WTC11 (cell line): ENCODE data around the gene ABHD1. TPM values are rescaled to one million over a fixed set of nuclear protein-coding genes. Genes with fewer than 3 reads are reported as not detected.
A peak's percentile ranks its signal among the peaks of the same experiment; 100 is the strongest.

Source experiments
- ATAC-seq: fragments of 200-7000 bp; cut with Tn5 transposase; 2 replicates; pipeline ENCODE4 v1.10.0; 2021; ENCODE audit warnings: mild to moderate bottlenecking, moderate library complexity
- CTCF ChIA-PET: fragments of 300-600 bp; sonication (Branson Sonifier 250); formaldehyde crosslinking; loops from one replicate; lab custom pipeline; 2021; ENCODE audit warnings: antibody characterized with exemption; lab: Charles Lee
- POLR2A ChIA-PET: fragments of 350-600 bp; sonication (Branson Sonifier 250); formaldehyde crosslinking; loops from one replicate; lab custom pipeline; 2021; ENCODE audit warnings: antibody characterized with exemption; lab: Charles Lee
- DNase-seq: peaks from one replicate; pipeline ENCODE4 v3.0.0; 2021; ENCODE audit warnings: low spot score
- H3K27ac Mint-ChIP-seq: 2 replicates; pipeline ENCODE4 v1.8.0; 2021; ENCODE audit warnings: mixed read lengths
- H3K27me3 Mint-ChIP-seq: 2 replicates; pipeline ENCODE4 v1.8.0; 2021; ENCODE audit warnings: low read depth, mild to moderate bottlenecking, moderate library complexity, mixed read lengths
- H3K36me3 Mint-ChIP-seq: 2 replicates; pipeline ENCODE4 v1.8.0; 2021; ENCODE audit warnings: mixed read lengths
- H3K4me1 Mint-ChIP-seq: 2 replicates; pipeline ENCODE4 v1.8.0; 2022; ENCODE audit warnings: mixed read lengths
- H3K4me3 Mint-ChIP-seq: 2 replicates; pipeline ENCODE4 v1.8.0; 2021; ENCODE audit warnings: mild to moderate bottlenecking, moderate library complexity, mixed read lengths
- H3K9me3 Mint-ChIP-seq: 2 replicates; pipeline ENCODE4 v1.8.0; 2021; ENCODE audit warnings: mixed read lengths
- ARID4B ChIP-seq: sonication (generic); formaldehyde crosslinking; IDR thresholded peaks from 2 replicates; pipeline ENCODE4 v1.8.0; 2023; ENCODE audit warnings: missing genetic modification reagents, mild to moderate bottlenecking, borderline replicate concordance
- E2F4 ChIP-seq: sonication (generic); formaldehyde crosslinking; IDR thresholded peaks from 2 replicates; pipeline ENCODE4 v1.8.1; 2022; ENCODE audit warnings: low read depth, mild to moderate bottlenecking, moderate library complexity, missing genetic modification reagents, borderline replicate concordance
- MXD4 ChIP-seq: fragments of 250-450 bp; sonication (Bioruptor Pico); IDR thresholded peaks from 2 replicates; pipeline ENCODE4 v1.8.0; 2021; ENCODE audit warnings: mild to moderate bottlenecking, moderate library complexity, borderline replicate concordance
- NFATC4 ChIP-seq: fragments of 250-450 bp; sonication (Bioruptor Pico); IDR thresholded peaks from 2 replicates; pipeline ENCODE4 v1.9.0; 2021; ENCODE audit warnings: mild to moderate bottlenecking
- OVOL2 ChIP-seq: fragments of 250-450 bp; sonication (Bioruptor Pico); IDR thresholded peaks from 2 replicates; pipeline ENCODE4 v1.9.0; 2021; ENCODE audit warnings: mild to moderate bottlenecking, borderline replicate concordance
- SMAD3 ChIP-seq: sonication (generic); formaldehyde crosslinking; IDR thresholded peaks from 2 replicates; pipeline ENCODE4 v1.8.0; 2022; ENCODE audit warnings: missing genetic modification reagents, mild to moderate bottlenecking, borderline replicate concordance
- SMAD4 ChIP-seq: sonication (generic); formaldehyde crosslinking; IDR thresholded peaks from 2 replicates; pipeline ENCODE4 v1.8.0; 2022; ENCODE audit warnings: mild to moderate bottlenecking, missing genetic modification reagents
- ZMAT4 ChIP-seq: fragments of 250-450 bp; sonication (Bioruptor Pico); IDR thresholded peaks from 2 replicates; pipeline ENCODE4 v1.9.0; 2021; ENCODE audit warnings: mild to moderate bottlenecking
- ZNF138 ChIP-seq: sonication (generic); formaldehyde crosslinking; conservative IDR thresholded peaks from 2 replicates; pipeline ENCODE4 v1.8.1; 2022; ENCODE audit warnings: mild to moderate bottlenecking, moderate library complexity, missing genetic modification reagents
- ZSCAN18 ChIP-seq: fragments of 250-450 bp; sonication (Bioruptor Pico); IDR thresholded peaks from 2 replicates; pipeline ENCODE4 v2.1.2; 2022; ENCODE audit warnings: mild to moderate bottlenecking, moderate library complexity
- total RNA-seq: library from RNA; stranded (reverse); gene quantifications from 3 replicates; pipeline ENCODE4 v1.2.3, GENCODE V29; 2021

Gene ABHD1
- total RNA-seq, 1 experiment from 2014 or later: 0.31 TPM

GRCh38 chr2:27162151-27163121 lies 38.8 kb downstream of the ABHD1 start:
- Mint-ChIP-seq H3K4me3 (no peak overlapping the region), H3K36me3 (peaks cover 9% of the 10 kb centered on the region; the same call in 1 of the 2 replicates), H3K27ac (no peak overlapping the region), H3K4me1 (peaks cover 24% of the 10 kb centered on the region), H3K27me3 (no peaks in the 10 kb centered on the region), H3K9me3 (peaks cover 11% of the 10 kb centered on the region)
- DNase-seq: no peak
- ChIA-PET POLR2A (no interaction called here), CTCF (interaction anchor here (0.7 to 1.2 kb wide), 2 partner anchors 11 to 12 kb away, joined by 3 read pairs; no protein-coding TSS in a partner anchor)
- TF ChIP-seq E2F4 (CRISPR knock-in tag) (no peak), ZSCAN18 (no peak), SMAD3 (CRISPR knock-in tag) (no peak), MXD4 (CRISPR knock-in tag) (no peak), ZMAT4 (CRISPR knock-in tag) (no peak)
- TF ChIP-seq, all 79 proteins: peak for 0
- ATAC-seq: no peak

- Mint-ChIP-seq H3K4me3 (no peak overlapping the region), H3K27ac (no peak overlapping the region), H3K27me3 (no peaks in the 10 kb centered on the region), H3K4me1 (peaks cover 21% of the 10 kb centered on the region), H3K9me3 (peaks cover 11% of the 10 kb centered on the region), H3K36me3 (peaks cover 9% of the 10 kb centered on the region; the same call in 1 of the 2 replicates)
- DNase-seq: no peak
- TF ChIP-seq SMAD4 (no peak), ARID4B (CRISPR knock-in tag) (no peak), OVOL2 (no peak), ZNF138 (CRISPR knock-in tag) (no peak), NFATC4 (CRISPR knock-in tag) (no peak)
- ChIA-PET POLR2A (no interaction called here), CTCF (interaction anchor here (1.3 to 3.2 kb wide), 2 partner anchors 14 to 31 kb away, joined by 4 to 9 read pairs; no protein-coding TSS in a partner anchor)
- ATAC-seq: peak; percentile 29; the same call in 1 of the 2 replicates
These were observed 41.5 kb downstream of the ABHD1 start for GRCh38 chr2:27164960-27165763.
